HG02970 (cell line): ENCODE measurements around the gene FBRS.
A peak's percentile ranks its signal among the peaks of the same experiment; 100 is the strongest.
"Not testable (repeated sequence)": the region's sequence is repeated elsewhere in the genome, so short reads cannot be mapped to it uniquely, and the experiment has no call there.

Experiments used
- ATAC-seq: cut with Tn5 transposase; IDR thresholded peaks from one replicate; pipeline ENCODE4 v1.9.1; 2021; ENCODE audit warnings: mild to moderate bottlenecking, moderate library complexity, moderate number of reproducible peaks; ENCODE audit not compliant: unreplicated experiment, low FRiP score

FBRS gene

GRCh38 chr16:30657866-30658730, at the start of gene FBRS:
Gene FBRS, plus strand, starts transcription at chr16:30658431. Its CDS starts 1,088 bp downstream, at chr16:30659519.
- ATAC-seq: peak; percentile 68

- ATAC-seq: no peak
Observed at GRCh38 chr16:30609002-30609925, 49.0 kb upstream of the FBRS start.

- ATAC-seq: peak; percentile 73
Observed at GRCh38 chr16:30609926-30610839, 48.0 kb upstream of the FBRS start, which contains the start of gene ZNF689. Gene ZNF689, minus strand, starts transcription at chr16:30610389. Its CDS starts 348 bp downstream, at chr16:30610041.

- no peak for ATAC-seq
Observed at GRCh38 chr16:30615358-30616091, 42.7 kb upstream of the FBRS start.

DNA sequence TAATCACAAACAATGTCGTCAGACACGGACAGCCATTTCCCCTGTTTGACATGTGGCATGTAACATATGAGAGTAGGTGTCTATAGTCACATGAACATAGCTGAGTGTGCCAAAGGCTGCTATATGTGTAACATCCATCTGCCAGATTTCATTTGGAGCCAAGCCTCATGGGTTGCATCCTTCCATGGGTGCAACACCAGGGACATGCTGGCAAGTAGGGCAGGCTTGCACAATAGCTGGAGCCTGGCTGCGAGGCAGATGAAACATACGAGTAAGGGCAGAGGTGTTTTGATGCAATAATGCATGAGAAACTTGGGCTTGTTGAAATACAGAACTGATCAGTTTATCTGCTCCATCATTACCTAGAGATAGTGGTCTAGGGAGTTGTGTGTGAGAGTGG, 39.0 kb upstream of the FBRS start:
- ATAC-seq: no peak

DNA sequence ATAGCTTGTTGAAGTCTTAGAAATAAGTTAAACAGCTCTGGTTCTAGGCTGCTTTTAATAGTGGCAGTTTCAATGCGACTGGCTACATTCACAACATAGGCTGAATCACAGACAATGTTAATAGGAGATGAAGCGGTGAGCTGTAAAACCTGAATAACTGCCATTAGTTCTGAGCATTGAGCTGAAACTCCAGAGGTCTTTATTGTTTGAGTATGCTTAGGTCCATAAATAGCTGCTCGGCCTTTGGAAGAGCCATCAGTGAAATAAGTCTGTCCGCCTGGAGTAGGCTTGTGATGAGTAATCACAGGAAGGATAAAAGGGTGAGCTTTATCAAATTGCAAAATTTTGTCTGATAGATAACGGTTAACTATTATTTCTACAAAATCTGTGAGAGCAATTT, 38.6 kb upstream of the FBRS start:
- no peak for ATAC-seq

DNA sequence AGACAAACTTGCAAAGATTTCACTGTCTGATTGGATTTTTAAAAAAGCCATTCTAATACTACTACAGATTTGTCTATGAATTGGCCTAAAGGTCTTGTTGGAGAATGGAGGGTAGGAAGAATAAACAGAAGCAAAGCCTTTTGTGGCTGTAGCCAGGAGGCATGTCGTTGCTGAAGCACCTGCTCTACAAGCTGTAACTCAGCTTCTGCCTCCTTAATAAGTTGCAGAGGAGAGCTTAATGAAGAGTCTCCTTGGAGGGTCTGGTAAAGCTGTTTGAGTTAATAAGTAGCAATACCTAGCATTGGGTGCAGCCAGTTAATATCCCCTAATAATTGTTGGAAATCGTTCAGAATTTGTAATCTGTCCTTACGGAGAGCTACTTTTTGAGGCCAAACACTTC, 38.1 kb upstream of the FBRS start:
- no peak for ATAC-seq

DNA sequence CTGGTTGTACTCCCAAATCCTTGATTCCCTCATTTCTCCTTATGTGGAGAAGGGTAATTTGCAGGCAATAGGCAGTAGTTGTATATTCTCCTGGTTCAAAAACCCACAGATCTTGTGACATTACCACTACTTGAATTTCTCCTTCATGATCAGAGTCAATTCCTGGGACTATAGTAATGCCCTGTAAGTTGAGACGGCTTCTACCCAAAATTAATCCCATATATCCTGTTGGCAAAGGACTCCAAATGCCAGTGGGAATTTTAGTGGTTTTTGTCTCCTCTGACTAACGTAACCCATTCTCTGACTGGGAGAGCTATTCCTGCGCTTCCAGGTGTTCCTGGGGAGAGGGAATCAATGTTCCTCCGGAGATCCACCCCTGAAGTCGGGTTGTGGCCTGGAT, 36.5 kb upstream of the FBRS start:
- ATAC-seq: no peak

DNA sequence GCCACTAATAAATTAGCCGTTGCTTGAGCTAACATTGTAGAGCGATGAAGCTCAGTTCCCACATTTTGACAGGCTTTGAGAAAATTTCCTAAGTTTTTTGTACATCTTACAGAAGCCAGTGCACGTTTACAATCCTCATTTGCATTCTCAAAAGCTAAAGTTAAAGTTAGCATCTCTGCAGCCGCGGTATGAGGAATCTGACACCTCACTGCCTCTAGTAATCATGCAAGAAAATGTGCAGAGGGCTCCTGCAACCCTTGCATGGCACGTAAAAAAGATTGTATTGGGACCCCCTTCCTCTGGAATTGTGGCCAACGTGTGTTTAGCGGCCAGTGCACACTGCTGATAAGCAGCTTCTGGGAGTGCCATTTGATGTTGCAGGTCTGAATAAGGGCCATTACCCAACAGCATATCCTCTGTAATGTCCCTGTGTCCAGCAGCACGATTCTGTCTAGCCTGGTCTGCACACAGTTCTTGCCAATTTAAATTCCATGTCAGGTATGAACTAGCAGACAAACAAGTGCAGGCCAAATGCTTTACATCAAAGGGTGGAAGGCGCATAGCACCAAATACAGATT, 35.7 kb upstream of the FBRS start:
- no peak for ATAC-seq

GRCh38 chr16:30623536-30624283, 34.5 kb upstream of the FBRS start:
- no peak for ATAC-seq

DNA sequence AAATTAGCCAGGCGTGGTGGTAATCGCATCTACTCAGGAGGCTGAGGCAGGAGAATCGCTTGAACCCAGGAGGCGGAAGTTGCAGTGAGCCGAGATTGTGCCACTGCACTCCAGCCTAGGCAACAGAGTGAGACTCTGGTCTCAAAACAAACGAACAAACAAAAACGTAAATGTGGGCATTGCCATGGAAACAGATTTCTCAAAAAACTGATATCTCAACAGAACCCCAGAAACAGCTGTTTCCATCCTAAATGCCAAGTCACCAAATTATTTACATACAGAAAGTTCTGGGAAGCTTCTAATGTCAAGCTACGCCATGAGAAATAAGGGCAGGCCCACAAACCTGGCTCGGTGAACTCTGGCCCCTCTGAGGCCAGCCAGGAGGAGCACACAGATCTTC, 32.0 kb upstream of the FBRS start:
- no peak for ATAC-seq

GRCh38 chr16:30628628-30629540, 29.3 kb upstream of the FBRS start:
- ATAC-seq: no peak

DNA sequence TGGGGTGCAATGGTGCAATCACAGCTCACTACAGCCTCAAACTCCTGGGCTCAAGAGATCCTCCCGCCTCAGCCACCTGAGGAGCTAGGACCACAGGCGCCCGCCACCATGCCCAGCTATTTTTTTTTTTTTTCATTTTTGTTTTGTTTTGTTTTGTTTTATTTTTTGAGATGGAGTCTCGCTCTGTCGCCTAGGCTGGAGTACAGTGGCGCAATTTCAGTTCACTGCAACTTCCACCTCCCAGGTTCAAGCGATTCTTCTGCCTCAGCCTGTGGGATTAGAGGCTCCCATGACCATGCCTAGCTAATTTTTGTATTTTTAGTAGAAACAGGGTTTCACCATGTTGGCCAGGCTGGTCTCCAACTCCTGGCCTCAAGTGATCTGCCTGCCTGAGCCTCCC, 25.8 kb upstream of the FBRS start:
- ATAC-seq: not testable (repeated sequence)

GRCh38 chr16:30633526-30633925, 24.7 kb upstream of the FBRS start:
- no peak for ATAC-seq

GRCh38 chr16:30636599-30636998, 21.6 kb upstream of the FBRS start:
- ATAC-seq: no peak

GRCh38 chr16:30637139-30637538, 21.1 kb upstream of the FBRS start:
- not testable (repeated sequence) for ATAC-seq

- ATAC-seq: no peak
Observed at GRCh38 chr16:30637944-30638343, 20.3 kb upstream of the FBRS start.
